GM20431 (cell line): Measurements from ENCODE around the gene TDRD1.

ENCODE experiments used
- in situ Hi-C: fragments of 300-500 bp; cut with MseI, MboI; formaldehyde crosslinking; loops from one replicate; pipeline ENCODE4 v1.15.0; 2020; ENCODE audit warnings: low sequenced_read_pairs; ENCODE audit not compliant: unreplicated experiment

Gene TDRD1

GRCh38 chr10:114173921-114174694 lies 5.0 kb upstream of the TDRD1 start, which contains the start of gene CCDC186:
Gene CCDC186 (minus strand): TSS chr10:114174203. CDS start chr10:114163268, 10,935 bp downstream.
- in situ Hi-C loops, result no loop called here

GRCh38 chr10:114174695-114175188 lies 4.4 kb upstream of the TDRD1 start:
- in situ Hi-C loops, result no loop called here

- in situ Hi-C loops, result no loop called here
These were observed 3.5 kb upstream of the TDRD1 start for GRCh38 chr10:114175667-114176066.

GRCh38 chr10:114176511-114176910 lies 2.6 kb upstream of the TDRD1 start:
- in situ Hi-C loops, result no loop called here

GRCh38 chr10:114179747-114180146 lies 594 bp downstream of the TDRD1 start:
- in situ Hi-C loops, result no loop called here

- in situ Hi-C loops, result no loop called here
These were observed 1.8 kb downstream of the TDRD1 start for GRCh38 chr10:114180937-114181336.

- in situ Hi-C loops, result no loop called here
These were observed 2.8 kb downstream of the TDRD1 start for GRCh38 chr10:114181971-114182370.

GRCh38 chr10:114183563-114183962 lies 4.4 kb downstream of the TDRD1 start:
- in situ Hi-C loops, result no loop called here

- in situ Hi-C loops, result no loop called here
These were observed 5.1 kb downstream of the TDRD1 start for GRCh38 chr10:114184276-114184675.

GRCh38 chr10:114188001-114188400 lies 8.8 kb downstream of the TDRD1 start:
- in situ Hi-C loops, result no loop called here

- in situ Hi-C loops, result no loop called here
These were observed 9.7 kb downstream of the TDRD1 start for GRCh38 chr10:114188900-114189299.

- in situ Hi-C loops, result no loop called here
These were observed 10.5 kb downstream of the TDRD1 start for GRCh38 chr10:114189700-114190099.

- in situ Hi-C loops, result no loop called here
These were observed 15.9 kb downstream of the TDRD1 start for GRCh38 chr10:114195079-114195478.

GRCh38 chr10:114199239-114199638 lies 20.1 kb downstream of the TDRD1 start:
- in situ Hi-C loops, result no loop called here

- in situ Hi-C loops, result no loop called here
These were observed 23.7 kb downstream of the TDRD1 start for GRCh38 chr10:114202812-114203211.

- in situ Hi-C loops, result no loop called here
These were observed 27.7 kb downstream of the TDRD1 start for GRCh38 chr10:114206902-114207301.

- in situ Hi-C loops, result no loop called here
These were observed 28.2 kb downstream of the TDRD1 start for GRCh38 chr10:114207349-114207748.

GRCh38 chr10:114208351-114208750 lies 29.2 kb downstream of the TDRD1 start:
- in situ Hi-C loops, result no loop called here

GRCh38 chr10:114212153-114212552 lies 33.0 kb downstream of the TDRD1 start:
- in situ Hi-C loops, result no loop called here

GRCh38 chr10:114215033-114215432 lies 35.9 kb downstream of the TDRD1 start:
- in situ Hi-C loops, result no loop called here

- in situ Hi-C loops, result no loop called here
These were observed 41.1 kb downstream of the TDRD1 start for GRCh38 chr10:114220281-114220680.

- in situ Hi-C loops, result no loop called here
These were observed 42.1 kb downstream of the TDRD1 start for GRCh38 chr10:114221235-114221634.
